Activated CD4-positive, alpha-beta T cell treated with anti-CD3 and anti-CD28 coated beads, Interleukin-2, amount 50 U/mL, for 16 hours (primary cell): ENCODE results near the gene BICRA.
"Not testable (repeated sequence)": the region's sequence is repeated elsewhere in the genome, so short reads cannot be mapped to it uniquely, and the experiment has no call there.

ENCODE experiments used
- DNase-seq: peaks from one replicate; pipeline ENCODE4 v3.0.0-alpha.2; 2020

The BICRA gene

GRCh38 chr19:47663911-47664771 is 55.2 kb downstream of the BICRA start:
- DNase-seq = no peak

DNA sequence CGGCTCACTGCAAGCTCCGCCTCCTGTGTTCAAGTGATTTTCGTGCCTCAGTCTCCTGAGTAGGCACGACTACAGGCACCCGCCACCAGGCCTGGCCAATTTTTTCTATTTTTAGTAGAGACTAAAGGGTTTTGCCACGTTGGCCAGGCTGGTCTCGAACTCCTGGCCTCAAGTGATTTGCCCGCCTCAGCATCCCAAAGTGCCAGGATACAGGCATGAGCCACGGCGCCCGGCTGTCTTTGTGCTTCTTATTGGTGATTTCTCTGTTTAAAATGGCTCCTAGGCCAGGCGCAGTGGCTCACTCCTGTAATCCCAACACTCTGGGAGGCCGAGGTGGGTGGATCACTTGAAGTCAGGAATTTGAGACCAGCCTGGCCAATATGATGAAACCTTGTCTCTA is 59.6 kb downstream of the BICRA start:
- not testable (repeated sequence) for DNase-seq

- DNase-seq = no peak
Observed at GRCh38 chr19:47670736-47671135, 61.8 kb downstream of the BICRA start.

GRCh38 chr19:47671499-47671898 is 62.6 kb downstream of the BICRA start:
- DNase-seq = no peak

DNA sequence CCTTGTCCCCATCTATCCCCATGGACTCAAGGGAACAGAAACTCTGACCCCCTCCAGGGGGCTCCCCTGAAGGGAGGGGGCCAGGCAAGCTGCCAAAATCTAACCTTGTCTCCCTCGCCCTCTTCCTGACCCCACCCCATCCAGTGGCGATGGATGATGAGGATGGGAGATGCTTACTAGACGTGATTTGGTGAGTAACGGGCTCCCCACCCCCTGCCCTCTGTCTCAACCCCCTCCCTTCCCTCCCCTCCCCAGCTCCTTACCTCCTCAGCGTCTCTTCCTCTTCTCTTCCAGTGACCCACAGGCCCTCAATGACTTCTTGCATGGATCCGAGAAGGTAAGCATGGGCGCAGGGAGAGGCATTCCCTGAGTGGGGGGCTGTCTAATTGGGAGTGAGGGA is 64.5 kb downstream of the BICRA start:
- DNase-seq = no peak

DNA sequence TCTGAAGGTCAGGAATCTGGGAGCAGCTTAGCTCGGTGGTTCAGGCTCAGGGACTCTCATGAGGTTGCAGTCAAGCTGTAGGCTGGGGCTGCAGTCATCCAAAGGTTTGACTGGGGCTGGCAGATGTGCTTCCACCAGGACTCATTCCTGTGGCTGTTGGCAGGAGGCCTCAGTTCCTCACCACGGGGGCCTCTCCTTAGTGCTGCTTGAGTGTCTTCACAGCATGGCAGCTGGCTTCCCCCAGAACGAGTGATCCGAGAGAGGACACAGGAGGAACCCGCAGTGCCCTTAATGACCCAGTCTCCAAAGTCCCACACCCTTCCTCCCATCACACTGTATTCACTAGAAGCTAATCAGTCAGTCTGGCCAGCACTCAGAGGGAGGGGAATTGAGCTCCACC is 65.6 kb downstream of the BICRA start:
- DNase-seq = no peak

DNA sequence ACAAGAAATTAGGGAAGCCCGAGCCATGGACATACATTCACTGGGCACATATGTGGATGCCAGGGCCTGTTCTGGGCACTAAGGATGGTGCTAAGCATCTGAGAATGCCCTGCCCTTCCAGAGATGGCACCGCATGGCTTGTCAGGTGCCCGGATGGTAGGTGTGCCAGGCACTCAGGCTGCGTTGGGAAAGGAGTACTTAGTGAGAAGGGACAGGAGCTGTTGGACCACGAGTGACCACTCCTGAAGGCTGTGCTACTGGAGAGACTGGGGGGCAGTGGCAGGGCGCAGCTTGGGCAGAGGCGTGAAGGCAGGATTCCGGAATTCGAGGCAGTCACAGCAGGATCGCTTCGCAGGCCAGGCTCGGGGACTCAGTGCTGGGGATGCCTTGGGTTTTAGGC is 66.3 kb downstream of the BICRA start:
- DNase-seq = no peak

GRCh38 chr19:47675859-47676258 is 66.9 kb downstream of the BICRA start:
- DNase-seq = no peak

DNA sequence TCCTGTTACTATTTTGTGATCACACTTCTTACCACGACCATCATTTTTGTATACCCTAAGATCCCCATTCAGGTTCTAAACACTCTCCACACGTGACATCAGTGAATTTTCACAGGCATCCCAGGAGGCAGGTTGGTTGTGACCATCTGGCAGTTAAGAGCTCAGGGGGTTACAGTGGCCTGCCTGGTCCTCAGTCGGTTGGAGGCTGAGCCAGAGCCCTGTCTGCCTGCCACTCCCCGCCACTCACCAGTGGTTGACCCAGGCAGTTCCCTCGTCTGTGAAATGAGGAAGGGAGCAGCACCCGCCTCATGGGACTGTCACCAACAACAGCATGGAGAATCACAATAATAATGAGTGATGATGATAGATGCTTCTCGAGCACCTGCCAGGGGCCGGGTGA is 67.9 kb downstream of the BICRA start:
- no peak for DNase-seq

DNA sequence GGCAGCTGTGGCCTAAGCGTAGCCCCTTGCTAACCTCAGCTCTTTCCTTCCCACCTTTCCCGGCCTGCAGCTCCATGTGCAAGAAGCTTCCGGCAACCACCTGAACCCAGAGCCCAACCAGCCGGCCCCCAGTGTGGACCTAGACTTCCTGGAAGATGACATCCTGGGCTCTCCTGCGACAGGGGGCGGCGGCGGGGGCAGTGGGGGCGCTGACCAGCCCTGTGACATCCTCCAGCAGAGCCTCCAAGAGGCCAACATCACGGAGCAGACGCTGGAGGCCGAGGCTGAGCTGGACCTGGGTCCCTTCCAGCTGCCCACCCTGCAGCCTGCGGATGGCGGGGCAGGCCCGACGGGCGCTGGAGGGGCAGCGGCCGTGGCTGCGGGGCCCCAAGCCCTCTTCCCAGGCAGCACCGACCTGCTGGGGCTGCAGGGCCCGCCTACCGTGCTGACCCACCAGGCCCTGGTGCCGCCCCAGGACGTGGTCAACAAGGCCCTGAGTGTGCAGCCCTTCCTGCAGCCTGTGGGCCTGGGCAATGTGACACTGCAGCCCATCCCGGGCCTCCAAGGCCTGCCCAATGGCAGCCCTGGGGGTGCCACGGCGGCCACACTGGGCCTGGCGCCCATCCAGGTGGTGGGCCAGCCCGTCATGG is 70.4 kb downstream of the BICRA start:
- DNase-seq = no peak

GRCh38 chr19:47679922-47680857 is 71.3 kb downstream of the BICRA start:
- no peak for DNase-seq

DNA sequence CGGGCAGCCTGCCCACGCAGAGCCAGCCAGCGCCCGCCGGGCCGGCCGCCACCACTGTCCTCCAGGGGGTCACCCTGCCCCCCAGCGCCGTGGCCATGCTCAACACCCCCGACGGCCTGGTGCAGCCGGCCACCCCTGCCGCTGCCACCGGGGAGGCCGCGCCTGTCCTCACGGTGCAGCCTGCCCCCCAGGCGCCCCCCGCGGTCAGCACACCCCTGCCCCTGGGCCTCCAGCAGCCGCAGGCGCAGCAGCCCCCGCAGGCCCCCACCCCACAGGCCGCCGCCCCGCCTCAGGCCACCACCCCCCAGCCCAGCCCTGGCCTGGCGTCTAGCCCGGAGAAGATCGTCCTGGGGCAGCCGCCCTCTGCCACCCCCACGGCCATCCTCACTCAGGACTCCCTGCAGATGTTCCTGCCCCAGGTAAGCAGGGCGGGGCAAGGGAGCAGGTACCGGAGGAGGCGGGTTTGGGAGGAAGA is 72.0 kb downstream of the BICRA start:
- no peak for DNase-seq

GRCh38 chr19:47681388-47681787 is 72.5 kb downstream of the BICRA start:
- no peak for DNase-seq

DNA sequence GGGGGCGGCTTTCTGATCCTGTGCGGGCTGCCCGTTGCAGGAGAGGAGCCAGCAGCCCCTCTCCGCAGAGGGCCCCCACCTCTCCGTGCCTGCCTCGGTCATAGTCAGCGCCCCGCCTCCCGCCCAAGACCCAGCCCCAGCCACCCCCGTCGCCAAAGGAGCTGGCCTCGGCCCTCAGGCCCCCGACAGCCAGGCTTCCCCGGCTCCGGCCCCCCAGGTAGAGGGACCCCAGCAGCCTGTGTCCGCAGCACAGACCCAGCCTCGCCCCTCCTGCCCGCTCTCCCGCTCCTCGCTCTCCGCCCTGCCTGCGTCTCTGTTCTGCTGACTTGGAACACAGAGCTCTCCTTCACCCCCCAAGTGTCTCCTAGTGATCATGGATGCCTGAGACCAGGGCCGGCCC is 73.0 kb downstream of the BICRA start:
- no peak for DNase-seq

DNA sequence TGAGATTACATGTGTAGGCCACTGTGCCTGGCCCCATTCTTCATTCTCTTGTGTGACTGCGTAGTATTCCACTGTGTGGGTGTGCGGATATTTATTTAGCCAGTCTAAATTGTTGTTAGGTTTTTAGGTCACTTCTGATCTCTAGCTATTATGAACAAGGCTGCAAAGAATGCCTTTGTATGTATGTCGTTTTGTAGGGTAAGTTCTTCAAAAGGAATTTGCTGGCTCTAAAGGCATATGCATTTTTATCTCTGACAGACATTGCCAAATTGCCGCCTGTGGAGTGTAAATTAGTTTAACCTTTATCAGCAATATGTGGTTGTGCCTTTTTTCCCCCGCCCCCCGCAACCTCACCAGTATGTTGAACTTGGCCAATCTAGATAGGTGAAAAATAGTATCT is 74.0 kb downstream of the BICRA start:
- DNase-seq = no peak

DNA sequence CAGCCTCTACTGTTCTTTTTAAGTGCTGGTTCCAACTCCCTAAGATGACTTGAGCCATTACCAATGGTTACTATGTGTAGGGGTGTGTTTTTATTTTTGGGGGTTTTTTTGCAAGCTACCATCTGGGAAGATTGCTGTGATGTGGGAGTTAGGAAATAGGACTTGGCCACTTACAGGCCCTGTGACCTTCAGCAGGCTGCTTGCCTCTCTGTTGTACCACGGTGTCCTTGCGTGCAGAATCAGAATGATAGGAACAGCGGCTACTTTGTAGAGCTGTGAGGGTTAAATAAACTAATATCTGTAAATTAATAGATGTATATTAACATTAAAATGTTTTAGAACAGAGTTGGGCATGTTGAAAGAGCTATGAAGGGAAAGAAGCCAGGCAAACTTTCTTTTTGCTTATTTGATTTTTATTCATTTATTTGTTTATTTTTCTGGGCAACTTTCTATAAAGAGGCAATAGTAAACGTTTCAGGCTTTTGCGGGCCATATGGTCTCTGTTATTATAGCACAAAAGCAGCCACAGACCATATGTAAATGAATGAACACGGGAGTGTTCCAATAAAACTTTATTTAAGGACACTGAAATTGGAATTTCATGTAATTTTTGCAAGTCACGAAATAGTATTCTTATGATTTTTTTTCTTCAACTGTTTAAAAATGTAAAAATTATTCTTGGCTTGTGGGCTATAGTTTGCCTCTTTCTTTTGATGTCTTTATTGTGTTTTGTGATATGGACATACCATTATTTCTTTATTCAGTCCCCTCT is 77.9 kb downstream of the BICRA start:
- DNase-seq = no peak

- DNase-seq = no peak
Observed at GRCh38 chr19:47687906-47688305, 79.0 kb downstream of the BICRA start.

DNA sequence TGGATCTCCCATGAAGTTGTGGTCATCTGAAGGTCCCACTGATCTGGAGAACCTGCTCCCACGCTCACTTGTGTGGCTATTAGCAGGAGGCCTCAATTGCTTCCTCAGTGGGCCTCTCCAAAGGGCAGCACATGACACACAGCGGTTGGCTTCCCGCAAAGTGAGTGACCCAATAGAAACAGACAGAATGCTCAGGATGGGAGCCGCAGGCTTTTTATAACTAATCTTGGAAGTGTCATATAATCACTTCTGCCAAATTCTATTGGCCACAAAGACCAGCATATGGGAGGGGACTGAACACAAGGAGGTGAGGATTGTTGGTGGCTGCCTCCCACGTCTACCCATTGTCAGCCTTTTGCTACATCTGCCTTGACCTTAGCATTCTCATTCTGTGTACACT is 82.2 kb downstream of the BICRA start:
- no peak for DNase-seq

GRCh38 chr19:47691782-47692181 is 82.8 kb downstream of the BICRA start:
- DNase-seq = no peak

DNA sequence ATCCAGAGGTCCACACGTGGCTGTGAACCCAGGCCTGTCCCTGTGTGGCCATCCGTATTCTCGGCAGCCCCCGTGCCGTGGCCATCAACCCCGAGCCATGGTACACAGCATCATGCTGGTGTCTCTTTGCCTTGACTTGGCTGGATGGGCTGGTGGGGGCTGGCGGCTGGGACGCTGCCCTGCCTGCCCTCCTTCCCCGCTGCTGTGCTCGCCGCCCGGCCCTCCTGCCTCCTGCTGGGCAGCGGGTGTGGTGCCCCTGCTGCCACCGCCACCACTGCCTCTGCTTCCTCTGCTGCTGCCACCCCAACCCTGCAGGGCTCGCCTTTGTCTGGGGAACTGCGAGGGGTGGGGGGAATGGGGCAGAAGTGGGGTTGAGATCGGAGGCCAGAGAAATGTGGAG is 84.6 kb downstream of the BICRA start:
- DNase-seq = no peak

DNA sequence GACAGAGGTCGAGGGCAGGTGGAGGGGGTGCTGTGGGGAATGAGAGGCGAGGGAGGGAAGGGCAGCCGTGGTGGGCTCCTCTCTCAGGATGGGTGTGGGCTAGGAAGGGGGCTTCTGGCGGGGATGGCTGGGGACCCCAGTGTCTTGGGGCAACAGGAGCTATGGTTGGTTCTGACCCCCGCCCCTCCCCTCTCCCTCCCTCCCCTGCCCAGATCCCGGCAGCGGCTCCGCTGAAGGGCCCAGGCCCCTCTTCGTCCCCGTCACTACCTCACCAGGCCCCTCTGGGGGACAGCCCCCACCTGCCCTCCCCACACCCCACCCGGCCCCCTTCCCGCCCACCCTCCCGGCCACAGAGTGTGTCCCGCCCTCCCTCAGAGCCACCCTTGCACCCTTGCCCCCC is 85.0 kb downstream of the BICRA start:
- DNase-seq = no peak

DNA sequence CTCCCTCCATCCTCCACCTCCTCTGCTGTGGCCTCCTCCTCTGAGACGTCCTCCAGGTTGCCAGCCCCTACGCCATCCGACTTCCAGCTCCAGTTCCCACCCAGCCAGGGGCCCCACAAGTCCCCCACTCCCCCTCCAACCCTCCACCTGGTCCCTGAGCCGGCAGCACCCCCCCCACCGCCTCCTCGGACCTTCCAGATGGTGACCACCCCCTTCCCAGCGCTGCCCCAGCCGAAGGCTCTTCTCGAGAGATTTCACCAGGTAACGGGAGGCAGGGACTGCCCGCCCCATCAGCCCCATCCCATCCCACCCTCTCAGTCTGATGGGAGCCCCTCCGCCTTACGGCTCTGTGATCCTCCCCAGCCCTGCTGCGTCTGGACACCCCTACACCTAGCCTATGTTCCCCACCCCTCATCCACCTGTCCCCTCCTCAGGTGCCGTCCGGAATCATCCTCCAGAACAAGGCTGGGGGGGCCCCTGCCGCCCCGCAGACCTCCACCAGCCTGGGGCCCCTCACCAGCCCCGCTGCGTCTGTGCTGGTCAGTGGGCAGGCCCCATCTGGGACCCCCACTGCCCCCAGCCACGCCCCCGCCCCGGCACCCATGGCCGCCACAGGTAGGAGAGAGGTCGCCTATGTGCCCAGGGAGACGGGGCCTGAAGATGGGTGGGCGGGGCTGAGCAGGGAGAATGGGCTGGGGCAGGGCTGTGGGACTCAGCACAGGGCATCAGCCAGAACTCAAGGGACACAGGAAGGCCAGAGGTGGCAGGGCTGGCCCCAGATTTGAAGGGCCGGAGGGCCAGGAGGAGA is 85.7 kb downstream of the BICRA start:
- no peak for DNase-seq
